ENCODE results near the gene SPEN. TPM values are rescaled to one million over a fixed set of nuclear protein-coding genes. Genes with fewer than 3 reads are reported as not detected.

The SPEN gene
- polyA plus RNA-seq, 1 donor from 2014 or later: 7.1 TPM

DNA sequence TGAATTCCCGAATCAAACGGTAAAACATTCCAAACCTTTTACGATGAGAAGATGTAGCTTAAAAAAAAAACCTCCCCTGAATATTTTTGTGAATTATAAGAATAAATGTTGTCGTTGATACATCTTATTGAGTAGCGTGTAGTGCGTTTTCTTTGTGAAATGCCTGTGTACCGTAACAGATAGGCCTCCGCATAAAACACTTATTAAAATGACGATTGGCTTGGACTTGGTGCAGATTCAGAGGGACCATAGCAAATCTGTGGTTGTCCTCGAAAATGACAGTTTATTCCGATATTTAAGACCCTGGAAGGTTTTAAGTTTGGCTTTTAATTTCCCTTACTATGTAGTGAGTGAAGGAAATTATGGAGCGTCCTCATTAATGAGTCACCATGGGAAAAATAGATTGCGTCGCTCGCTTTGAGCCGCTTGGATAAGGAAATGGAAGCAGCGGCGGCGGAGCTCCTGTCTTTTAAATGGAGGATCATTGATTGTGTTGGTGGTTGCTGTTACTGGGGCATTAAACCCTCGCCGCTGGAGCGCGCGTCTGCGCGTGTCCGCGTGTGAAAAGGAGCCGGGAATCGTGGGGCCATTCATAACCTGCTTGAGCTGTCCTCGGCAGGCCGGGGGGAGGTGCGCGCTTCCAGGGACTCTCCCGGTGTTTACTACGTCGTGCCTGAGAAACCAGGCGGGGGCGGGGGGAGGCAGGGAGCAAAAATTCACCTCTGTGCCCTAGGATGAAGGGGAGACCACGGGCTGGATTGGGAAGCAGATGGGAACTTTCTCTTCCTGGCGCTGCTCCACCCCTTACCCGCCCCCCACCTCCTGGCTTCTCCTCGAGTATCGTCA lies 1.6 kb downstream of the SPEN start:
- Histone ChIP-seq H3F3A (ENCODE audit: insufficient read depth, low read length, poor library complexity, severe bottlenecking) (peaks cover 10% of the 10 kb centered on the region), H3K36me3 (ENCODE audit: insufficient read depth, low read length) (no peaks in the 10 kb centered on the region), H3K27ac (ENCODE audit: low read length) (peak overlapping the region; percentile 97), H3K9ac (ENCODE audit: low read length) (peak overlapping the region; percentile 89), H3K9me2 (ENCODE audit: insufficient read depth, low read length) (no peaks in the 10 kb centered on the region), H4K20me1 (ENCODE audit: insufficient read depth) (no peaks in the 10 kb centered on the region), H3K9me3 (ENCODE audit: low read length) (no peaks in the 10 kb centered on the region), H3K27me3 (ENCODE audit: insufficient read depth, low read depth, low read length) (no peaks in the 10 kb centered on the region), H3K4me2 (ENCODE audit: low read length) (peak overlapping the region; percentile 97), H3K79me2 (replicated peaks; ENCODE audit: insufficient read depth, low read length) (peaks cover 65% of the 10 kb centered on the region), H3K4me3 (ENCODE audit: low read length) (peak overlapping the region; percentile 98), H2AFZ (ENCODE audit: low read depth, low read length) (peak overlapping the region; percentile 34)
- no peak for TF ChIP-seq EP300 (conservative IDR thresholded peaks at IDR 0.05; ENCODE audit: poor library complexity, severe bottlenecking)
- no peak for TF ChIP-seq RAD21 (conservative IDR thresholded peaks at IDR 0.05)
- TF ChIP-seq, protein P1, sequence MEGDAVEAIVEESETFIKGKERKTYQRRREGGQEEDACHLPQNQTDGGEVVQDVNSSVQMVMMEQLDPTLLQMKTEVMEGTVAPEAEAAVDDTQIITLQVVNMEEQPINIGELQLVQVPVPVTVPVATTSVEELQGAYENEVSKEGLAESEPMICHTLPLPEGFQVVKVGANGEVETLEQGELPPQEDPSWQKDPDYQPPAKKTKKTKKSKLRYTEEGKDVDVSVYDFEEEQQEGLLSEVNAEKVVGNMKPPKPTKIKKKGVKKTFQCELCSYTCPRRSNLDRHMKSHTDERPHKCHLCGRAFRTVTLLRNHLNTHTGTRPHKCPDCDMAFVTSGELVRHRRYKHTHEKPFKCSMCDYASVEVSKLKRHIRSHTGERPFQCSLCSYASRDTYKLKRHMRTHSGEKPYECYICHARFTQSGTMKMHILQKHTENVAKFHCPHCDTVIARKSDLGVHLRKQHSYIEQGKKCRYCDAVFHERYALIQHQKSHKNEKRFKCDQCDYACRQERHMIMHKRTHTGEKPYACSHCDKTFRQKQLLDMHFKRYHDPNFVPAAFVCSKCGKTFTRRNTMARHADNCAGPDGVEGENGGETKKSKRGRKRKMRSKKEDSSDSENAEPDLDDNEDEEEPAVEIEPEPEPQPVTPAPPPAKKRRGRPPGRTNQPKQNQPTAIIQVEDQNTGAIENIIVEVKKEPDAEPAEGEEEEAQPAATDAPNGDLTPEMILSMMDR (IDR thresholded peaks at IDR 0.05; ENCODE audit: poor library complexity, severe bottlenecking): no peak
- TF ChIP-seq, protein P2, sequence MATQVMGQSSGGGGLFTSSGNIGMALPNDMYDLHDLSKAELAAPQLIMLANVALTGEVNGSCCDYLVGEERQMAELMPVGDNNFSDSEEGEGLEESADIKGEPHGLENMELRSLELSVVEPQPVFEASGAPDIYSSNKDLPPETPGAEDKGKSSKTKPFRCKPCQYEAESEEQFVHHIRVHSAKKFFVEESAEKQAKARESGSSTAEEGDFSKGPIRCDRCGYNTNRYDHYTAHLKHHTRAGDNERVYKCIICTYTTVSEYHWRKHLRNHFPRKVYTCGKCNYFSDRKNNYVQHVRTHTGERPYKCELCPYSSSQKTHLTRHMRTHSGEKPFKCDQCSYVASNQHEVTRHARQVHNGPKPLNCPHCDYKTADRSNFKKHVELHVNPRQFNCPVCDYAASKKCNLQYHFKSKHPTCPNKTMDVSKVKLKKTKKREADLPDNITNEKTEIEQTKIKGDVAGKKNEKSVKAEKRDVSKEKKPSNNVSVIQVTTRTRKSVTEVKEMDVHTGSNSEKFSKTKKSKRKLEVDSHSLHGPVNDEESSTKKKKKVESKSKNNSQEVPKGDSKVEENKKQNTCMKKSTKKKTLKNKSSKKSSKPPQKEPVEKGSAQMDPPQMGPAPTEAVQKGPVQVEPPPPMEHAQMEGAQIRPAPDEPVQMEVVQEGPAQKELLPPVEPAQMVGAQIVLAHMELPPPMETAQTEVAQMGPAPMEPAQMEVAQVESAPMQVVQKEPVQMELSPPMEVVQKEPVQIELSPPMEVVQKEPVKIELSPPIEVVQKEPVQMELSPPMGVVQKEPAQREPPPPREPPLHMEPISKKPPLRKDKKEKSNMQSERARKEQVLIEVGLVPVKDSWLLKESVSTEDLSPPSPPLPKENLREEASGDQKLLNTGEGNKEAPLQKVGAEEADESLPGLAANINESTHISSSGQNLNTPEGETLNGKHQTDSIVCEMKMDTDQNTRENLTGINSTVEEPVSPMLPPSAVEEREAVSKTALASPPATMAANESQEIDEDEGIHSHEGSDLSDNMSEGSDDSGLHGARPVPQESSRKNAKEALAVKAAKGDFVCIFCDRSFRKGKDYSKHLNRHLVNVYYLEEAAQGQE (IDR thresholded peaks at IDR 0.05; ENCODE audit: borderline replicate concordance): peak; percentile 99
- TF ChIP-seq POLR2AphosphoS5 (IDR thresholded peaks at IDR 0.05): peak; percentile 81
- peak; percentile 63 for TF ChIP-seq TAF1 (IDR thresholded peaks at IDR 0.05; ENCODE audit: low read depth)
- TF ChIP-seq EZH2 (IDR thresholded peaks at IDR 0.05; ENCODE audit: borderline replicate concordance, insufficient read depth, low read length, poor library complexity, severe bottlenecking): no peak
- TF ChIP-seq MXI1 (conservative IDR thresholded peaks at IDR 0.05; ENCODE audit: poor library complexity, severe bottlenecking): no peak
- TF ChIP-seq SMC3 (conservative IDR thresholded peaks at IDR 0.05; ENCODE audit: poor library complexity): no peak

DNA sequence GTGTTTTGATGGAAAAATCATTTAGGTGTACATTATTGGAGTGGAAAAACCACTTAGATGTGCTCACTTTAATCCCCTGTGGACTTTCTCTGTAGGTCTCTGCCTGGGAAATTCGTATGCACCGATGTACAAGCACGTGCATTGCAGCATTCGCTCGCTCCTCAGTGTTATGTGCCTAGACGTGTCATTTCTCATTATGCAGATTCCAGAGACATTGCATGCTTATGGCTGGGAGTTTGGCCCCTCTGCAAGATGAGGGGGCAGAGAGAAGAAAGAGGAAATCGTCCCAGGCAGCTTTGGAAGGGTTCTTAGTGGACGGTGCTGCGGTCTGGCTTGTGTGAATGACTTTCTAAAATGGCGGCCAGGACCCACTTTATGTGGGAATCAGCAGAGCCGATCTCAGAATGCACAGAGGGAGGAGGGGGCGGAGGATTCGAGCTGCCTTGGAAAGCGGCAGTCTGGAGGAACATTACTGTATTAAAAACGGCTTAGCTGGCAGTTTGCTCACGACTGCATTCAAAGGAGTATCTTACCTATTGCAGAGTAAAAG lies 2.3 kb downstream of the SPEN start:
- H3K9me3 ChIP-seq (ENCODE audit: low read length): no peaks in the 10 kb centered on the region
- H3K79me2 ChIP-seq (replicated peaks; ENCODE audit: insufficient read depth, low read length): peaks cover 72% of the 10 kb centered on the region
- peak overlapping the region; percentile 97 for H3K4me2 ChIP-seq (ENCODE audit: low read length)
- H3F3A ChIP-seq (ENCODE audit: insufficient read depth, low read length, poor library complexity, severe bottlenecking): peaks cover 10% of the 10 kb centered on the region
- peak overlapping the region; percentile 34 for H2AFZ ChIP-seq (ENCODE audit: low read depth, low read length)
- TF ChIP-seq, protein P2 (IDR thresholded peaks at IDR 0.05; ENCODE audit: borderline replicate concordance): no peak
- TF ChIP-seq MXI1 (conservative IDR thresholded peaks at IDR 0.05; ENCODE audit: poor library complexity, severe bottlenecking) (peak; percentile 97), TAF1 (IDR thresholded peaks at IDR 0.05; ENCODE audit: low read depth) (peak; percentile 63), POLR2AphosphoS5 (IDR thresholded peaks at IDR 0.05) (peak; percentile 72)
- H3K36me3 ChIP-seq (ENCODE audit: insufficient read depth, low read length): no peaks in the 10 kb centered on the region
- no peaks in the 10 kb centered on the region for H4K20me1 ChIP-seq (ENCODE audit: insufficient read depth)
- no peaks in the 10 kb centered on the region for H3K27me3 ChIP-seq (ENCODE audit: insufficient read depth, low read depth, low read length)
- peak overlapping the region; percentile 98 for H3K4me3 ChIP-seq (ENCODE audit: low read length)
- peak overlapping the region; percentile 89 for H3K9ac ChIP-seq (ENCODE audit: low read length)
- no peaks in the 10 kb centered on the region for H3K9me2 ChIP-seq (ENCODE audit: insufficient read depth, low read length)
- H3K27ac ChIP-seq (ENCODE audit: low read length): peak overlapping the region; percentile 97

All from neural cell (in vitro differentiated cells).